ENCODE measurements around the gene ARHGAP18.
"Not testable (repeated sequence)": the region's sequence is repeated elsewhere in the genome, so short reads cannot be mapped to it uniquely, and the experiment has no call there.

ARHGAP18 gene

GRCh38 chr6:129592516-129593232 is 117.3 kb downstream of the ARHGAP18 start:
- no peak for FAIRE-seq
- DNase-seq (ENCODE audit: low spot score), result no peak

- FAIRE-seq (no peak), DNase-seq (ENCODE audit: low spot score) (no peak)
Observed at GRCh38 chr6:129590408-129591022, 119.5 kb downstream of the ARHGAP18 start.

GRCh38 chr6:129586815-129587214 is 123.2 kb downstream of the ARHGAP18 start:
- no peak for FAIRE-seq

GRCh38 chr6:129583866-129584265 is 126.1 kb downstream of the ARHGAP18 start:
- no peak for FAIRE-seq
- no peak for DNase-seq (ENCODE audit: low spot score)

More at GRCh38 chr6:129586815-129587214, 123.2 kb downstream of the ARHGAP18 start:
- no peak for DNase-seq (ENCODE audit: low spot score)

GRCh38 chr6:129578315-129578714 is 131.7 kb downstream of the ARHGAP18 start:
- FAIRE-seq (no peak), DNase-seq (ENCODE audit: low spot score) (no peak)

GRCh38 chr6:129577691-129578090 is 132.3 kb downstream of the ARHGAP18 start:
- DNase-seq (ENCODE audit: low spot score) (no peak), FAIRE-seq (no peak)

- FAIRE-seq (no peak), DNase-seq (ENCODE audit: low spot score) (no peak)
Observed at GRCh38 chr6:129576456-129576855, 133.5 kb downstream of the ARHGAP18 start.

GRCh38 chr6:129575378-129576118 is 134.4 kb downstream of the ARHGAP18 start:
- peak; percentile 51 for DNase-seq (ENCODE audit: low spot score)
- peak; percentile 35 for FAIRE-seq

GRCh38 chr6:129574605-129575004 is 135.4 kb downstream of the ARHGAP18 start:
- not testable (repeated sequence) for FAIRE-seq; DNase-seq (ENCODE audit: low spot score)

GRCh38 chr6:129570929-129571328 is 139.0 kb downstream of the ARHGAP18 start:
- FAIRE-seq, result not testable (repeated sequence)

GRCh38 chr6:129568015-129568414 is 142.0 kb downstream of the ARHGAP18 start:
- DNase-seq (ENCODE audit: low spot score) (no peak), FAIRE-seq (no peak)

More at GRCh38 chr6:129570929-129571328, 139.0 kb downstream of the ARHGAP18 start:
- not testable (repeated sequence) for DNase-seq (ENCODE audit: low spot score)

- FAIRE-seq (no peak), DNase-seq (ENCODE audit: low spot score) (no peak)
Observed at GRCh38 chr6:129567374-129567773, 142.6 kb downstream of the ARHGAP18 start.

- DNase-seq (ENCODE audit: low spot score), result no peak
- FAIRE-seq, result no peak
Observed at GRCh38 chr6:129565811-129566210, 144.2 kb downstream of the ARHGAP18 start.

GRCh38 chr6:129565366-129565765 is 144.6 kb downstream of the ARHGAP18 start:
- FAIRE-seq, result no peak
- DNase-seq (ENCODE audit: low spot score), result no peak

GRCh38 chr6:129558248-129558647 is 151.7 kb downstream of the ARHGAP18 start:
- FAIRE-seq, result no peak
- DNase-seq (ENCODE audit: low spot score), result no peak

- DNase-seq (ENCODE audit: low spot score), result no peak
- no peak for FAIRE-seq
Observed at GRCh38 chr6:129555206-129555832, 154.7 kb downstream of the ARHGAP18 start.

GRCh38 chr6:129552413-129552812 is 157.6 kb downstream of the ARHGAP18 start:
- no peak for FAIRE-seq
- no peak for DNase-seq (ENCODE audit: low spot score)

GRCh38 chr6:129551486-129551885 is 158.5 kb downstream of the ARHGAP18 start:
- no peak for DNase-seq (ENCODE audit: low spot score)
- FAIRE-seq, result no peak

GRCh38 chr6:129546702-129547101 is 163.3 kb downstream of the ARHGAP18 start:
- no peak for DNase-seq (ENCODE audit: low spot score)
- FAIRE-seq, result no peak

- DNase-seq (ENCODE audit: low spot score) (no peak), FAIRE-seq (no peak)
Observed at GRCh38 chr6:129544892-129545612, 164.9 kb downstream of the ARHGAP18 start.

GRCh38 chr6:129543981-129544380 is 166.0 kb downstream of the ARHGAP18 start:
- DNase-seq (ENCODE audit: low spot score), result no peak
- no peak for FAIRE-seq

Measured in RCC 7860 (cell line).